Neural cell (in vitro differentiated cells): ENCODE measurements around the gene FHIT. TPM values are rescaled to one million over a fixed set of nuclear protein-coding genes. Genes with fewer than 3 reads are reported as not detected.
A peak's percentile ranks its signal among the peaks of the same experiment; 100 is the strongest.

ENCODE experiments used
- H2AFZ ChIP-seq: fragments of 200-600, 300-800 bp; sonication (generic), shearing (Covaris generic); 2 replicates; pipeline ENCODE4 v1.6.0; 2014; ENCODE audit warnings: low read depth, mild to moderate bottlenecking, antibody characterized with exemption, low read length, moderate library complexity
- H3F3A ChIP-seq: fragments of 200-600 bp; shearing (Covaris generic); 2 replicates; pipeline ENCODE4 v1.6.1; 2016; ENCODE audit warnings: mild to moderate bottlenecking, moderate library complexity, mixed read lengths, antibody characterized with exemption, low read length; ENCODE audit not compliant: insufficient read depth, poor library complexity, severe bottlenecking
- H3K27ac ChIP-seq: fragments of 200-600, 300-800 bp; sonication (generic), shearing (Covaris generic); 2 replicates; pipeline ENCODE4 v1.5.1; 2014; ENCODE audit warnings: mild to moderate bottlenecking, low read length, moderate library complexity
- H3K27me3 ChIP-seq: fragments of 300-800, 200-600 bp; sonication (generic), shearing (Covaris generic); 2 replicates; pipeline ENCODE4 v1.6.0; 2014; ENCODE audit warnings: mild to moderate bottlenecking, low read depth, low read length, moderate library complexity; ENCODE audit not compliant: insufficient read depth
- H3K36me3 ChIP-seq: fragments of 300-800, 200-600 bp; sonication (generic), shearing (Covaris generic); 2 replicates; pipeline ENCODE4 v1.5.1; 2014; ENCODE audit warnings: mild to moderate bottlenecking, antibody characterized with exemption, low read length, moderate library complexity; ENCODE audit not compliant: insufficient read depth
- H3K4me2 ChIP-seq: fragments of 300-800, 200-600 bp; sonication (generic), shearing (Covaris generic); 2 replicates; pipeline ENCODE4 v1.6.0; 2014; ENCODE audit warnings: mild to moderate bottlenecking, low read length
- H3K4me3 ChIP-seq: fragments of 300-800, 200-600 bp; sonication (generic), shearing (Covaris generic); 2 replicates; pipeline ENCODE4 v1.5.1; 2014; ENCODE audit warnings: mild to moderate bottlenecking, low read length, moderate library complexity
- H3K79me2 ChIP-seq: fragments of 200-600 bp; shearing (Covaris generic); replicated peaks from 2 replicates; pipeline ENCODE4 v1.6.0; 2014; ENCODE audit warnings: mild to moderate bottlenecking, low read length, moderate library complexity; ENCODE audit not compliant: insufficient read depth
- H3K9ac ChIP-seq: fragments of 300-800, 200-600 bp; sonication (generic), shearing (Covaris generic); 2 replicates; pipeline ENCODE4 v1.6.1; 2016; ENCODE audit warnings: mild to moderate bottlenecking, low read length, mixed read lengths
- H3K9me2 ChIP-seq: fragments of 200-600 bp; shearing (Covaris generic); 2 replicates; pipeline ENCODE4 v1.6.1; 2016; ENCODE audit warnings: mild to moderate bottlenecking, low read length, mixed read lengths; ENCODE audit not compliant: insufficient read depth
- H3K9me3 ChIP-seq: fragments of 200-600, 300-800 bp; sonication (generic), shearing (Covaris generic); 2 replicates; pipeline ENCODE4 v1.6.1; 2016; ENCODE audit warnings: mild to moderate bottlenecking, mixed run types, low read length, moderate library complexity, mixed read lengths
- H4K20me1 ChIP-seq: fragments of 200-600 bp; shearing (Covaris generic); 2 replicates; pipeline ENCODE4 v1.6.1; 2016; ENCODE audit warnings: mild to moderate bottlenecking, mixed run types; ENCODE audit not compliant: insufficient read depth
- CTCF ChIP-seq: fragments of 450-650 bp; IDR thresholded peaks from 2 replicates; pipeline ENCODE4 v1.5.1; 2014; ENCODE audit warnings: antibody characterized with exemption, mild to moderate bottlenecking, moderate library complexity; ENCODE audit not compliant: poor library complexity, severe bottlenecking
- EP300 ChIP-seq: fragments of 450-650 bp; conservative IDR thresholded peaks from 2 replicates; pipeline ENCODE4 v1.6.1; 2014; ENCODE audit warnings: antibody characterized with exemption, mild to moderate bottlenecking, moderate library complexity; ENCODE audit not compliant: poor library complexity, severe bottlenecking
- EZH2 ChIP-seq: fragments of 200-600, 300-800 bp; shearing (Covaris generic), sonication (generic); IDR thresholded peaks from 2 replicates; pipeline ENCODE4 v1.6.1; 2014; ENCODE audit warnings: antibody characterized with exemption, low read length, borderline replicate concordance, mild to moderate bottlenecking; ENCODE audit not compliant: insufficient read depth, poor library complexity, severe bottlenecking
- MXI1 ChIP-seq: fragments of 450-650 bp; conservative IDR thresholded peaks from 2 replicates; pipeline ENCODE4 v1.6.1; 2014; ENCODE audit warnings: antibody characterized with exemption, mild to moderate bottlenecking; ENCODE audit not compliant: poor library complexity, severe bottlenecking
- POLR2AphosphoS5 ChIP-seq: IDR thresholded peaks from 2 replicates; pipeline ENCODE4 v1.6.1; 2012
- RAD21 ChIP-seq: fragments of 450-650 bp; conservative IDR thresholded peaks from 2 replicates; pipeline ENCODE4 v1.6.1; 2014; ENCODE audit warnings: antibody characterized with exemption, mild to moderate bottlenecking, moderate library complexity
- REST ChIP-seq: IDR thresholded peaks from 2 replicates; pipeline ENCODE4 v1.6.1; 2012; ENCODE audit warnings: borderline replicate concordance
- SMC3 ChIP-seq: fragments of 450-650 bp; conservative IDR thresholded peaks from 2 replicates; pipeline ENCODE4 v1.6.1; 2014; ENCODE audit warnings: antibody characterized with exemption, mild to moderate bottlenecking, moderate library complexity; ENCODE audit not compliant: poor library complexity
- TAF1 ChIP-seq: IDR thresholded peaks from 2 replicates; pipeline ENCODE4 v1.6.1; 2012; ENCODE audit warnings: low read depth
- polyA plus RNA-seq: library from polyadenylated mRNA; depleted of rRNA; stranded (reverse); fragments of >200 nt; gene quantifications from 2 replicates; pipeline ENCODE4 v1.2.3, GENCODE V29; 2014

FHIT gene
- polyA plus RNA-seq, 1 donor from 2014 or later = not detected

GRCh38 chr3:59968513-59969045 lies 1282.7 kb downstream of the FHIT start:
- H3K79me2 ChIP-seq = no peaks in the 10 kb centered on the region
- H3K4me2 ChIP-seq = no peak overlapping the region
- H3K27me3 ChIP-seq = no peaks in the 10 kb centered on the region
- no peaks in the 10 kb centered on the region for H3K36me3 ChIP-seq
- no peak overlapping the region for H3K27ac ChIP-seq
- no peaks in the 10 kb centered on the region for H4K20me1 ChIP-seq
- no peak overlapping the region for H3K4me3 ChIP-seq
- TF ChIP-seq MXI1 (no peak), REST (peak; percentile 39), EP300 (peak; percentile 17), SMC3 (peak; percentile 12), POLR2AphosphoS5 (peak; percentile 51), CTCF (peak; percentile 38), RAD21 (no peak), EZH2 (no peak)
- H3K9me2 ChIP-seq = no peaks in the 10 kb centered on the region
- no peaks in the 10 kb centered on the region for H3F3A ChIP-seq
- H3K9me3 ChIP-seq = no peaks in the 10 kb centered on the region
- no peak overlapping the region for H3K9ac ChIP-seq
- no peak overlapping the region for H2AFZ ChIP-seq

GRCh38 chr3:59963676-59964075 lies 1287.6 kb downstream of the FHIT start:
- Histone ChIP-seq H4K20me1 (no peaks in the 10 kb centered on the region), H3K79me2 (no peaks in the 10 kb centered on the region), H3K9ac (no peak overlapping the region), H3K27me3 (no peaks in the 10 kb centered on the region), H2AFZ (no peak overlapping the region), H3K27ac (no peak overlapping the region), H3K4me2 (no peak overlapping the region), H3K4me3 (no peak overlapping the region), H3K9me3 (no peaks in the 10 kb centered on the region), H3F3A (no peaks in the 10 kb centered on the region), H3K36me3 (no peaks in the 10 kb centered on the region), H3K9me2 (no peaks in the 10 kb centered on the region)
- TF ChIP-seq SMC3 = no peak
- TF ChIP-seq MXI1 = no peak
- no peak for TF ChIP-seq TAF1
